BLaER1 (cell line): ENCODE data around the gene DDX27.
A peak's percentile ranks its signal among the peaks of the same experiment; 100 is the strongest.

Experiments
- H3K27ac ChIP-seq: shearing (Covaris generic); formaldehyde crosslinking; 2 replicates; pipeline ENCODE4 v1.8.1; 2022
- H3K27me3 ChIP-seq: shearing (Covaris generic); formaldehyde crosslinking; 2 replicates; pipeline ENCODE4 v1.8.1; 2022
- H3K36me3 ChIP-seq: shearing (Covaris generic); formaldehyde crosslinking; 2 replicates; pipeline ENCODE4 v1.8.1; 2022
- H3K4me1 ChIP-seq: shearing (Covaris generic); formaldehyde crosslinking; 2 replicates; pipeline ENCODE4 v1.8.1; 2022
- H3K4me2 ChIP-seq: shearing (Covaris generic); formaldehyde crosslinking; 2 replicates; pipeline ENCODE4 v1.8.1; 2022
- H3K4me3 ChIP-seq: shearing (Covaris generic); formaldehyde crosslinking; 2 replicates; pipeline ENCODE4 v1.8.1; 2022
- H3K9ac ChIP-seq: shearing (Covaris generic); formaldehyde crosslinking; 2 replicates; pipeline ENCODE4 v1.8.1; 2022
- H3K9me3 ChIP-seq: shearing (Covaris generic); formaldehyde crosslinking; 2 replicates; pipeline ENCODE4 v1.8.1; 2022
- H4K20me1 ChIP-seq: shearing (Covaris generic); formaldehyde crosslinking; 2 replicates; pipeline ENCODE4 v1.8.1; 2022
- Cebpa-rat ChIP-seq: shearing (Covaris generic); IDR thresholded peaks from 2 replicates; pipeline ENCODE4 v1.8.1; 2022

The DDX27 gene

GRCh38 chr20:49229381-49229780 lies 10.2 kb downstream of the DDX27 start:
- Histone ChIP-seq H3K27ac (no peak overlapping the region), H3K9ac (no peak overlapping the region), H4K20me1 (no peaks in the 10 kb centered on the region), H3K36me3 (peaks cover 96% of the 10 kb centered on the region), H3K27me3 (no peaks in the 10 kb centered on the region), H3K4me2 (no peak overlapping the region), H3K4me3 (no peak overlapping the region), H3K4me1 (peaks cover 20% of the 10 kb centered on the region), H3K9me3 (no peaks in the 10 kb centered on the region)
- no peak for TF ChIP-seq Cebpa-rat

- Histone ChIP-seq H3K9me3 (no peaks in the 10 kb centered on the region), H3K27ac (peak overlapping the region; percentile 67), H3K36me3 (peaks cover 96% of the 10 kb centered on the region), H3K27me3 (no peaks in the 10 kb centered on the region), H3K4me1 (peaks cover 20% of the 10 kb centered on the region), H3K9ac (peak overlapping the region; percentile 60; the same call in 1 of the 2 replicates), H3K4me2 (peak overlapping the region; percentile 65), H3K4me3 (no peak overlapping the region), H4K20me1 (no peaks in the 10 kb centered on the region)
- TF ChIP-seq Cebpa-rat, result no peak
These were observed 10.8 kb downstream of the DDX27 start for GRCh38 chr20:49230021-49230420.

- Histone ChIP-seq H3K4me2 (peak overlapping the region; percentile 65), H3K9ac (peak overlapping the region; percentile 60), H4K20me1 (no peaks in the 10 kb centered on the region), H3K27me3 (no peaks in the 10 kb centered on the region), H3K9me3 (no peaks in the 10 kb centered on the region), H3K36me3 (peaks cover 96% of the 10 kb centered on the region), H3K4me3 (no peak overlapping the region), H3K4me1 (peaks cover 20% of the 10 kb centered on the region), H3K27ac (peak overlapping the region; percentile 67)
- TF ChIP-seq Cebpa-rat, result no peak
These were observed 11.4 kb downstream of the DDX27 start for GRCh38 chr20:49230561-49231133.

GRCh38 chr20:49231471-49231870 lies 12.3 kb downstream of the DDX27 start:
- Histone ChIP-seq H3K27me3 (no peaks in the 10 kb centered on the region), H3K4me1 (peaks cover 20% of the 10 kb centered on the region), H3K9me3 (no peaks in the 10 kb centered on the region), H3K36me3 (peaks cover 96% of the 10 kb centered on the region), H4K20me1 (no peaks in the 10 kb centered on the region), H3K9ac (peak overlapping the region; percentile 60; the same call in 1 of the 2 replicates), H3K27ac (peak overlapping the region; percentile 67), H3K4me2 (peak overlapping the region; percentile 65; the same call in 1 of the 2 replicates), H3K4me3 (no peak overlapping the region)
- no peak for TF ChIP-seq Cebpa-rat

GRCh38 chr20:49233226-49233625 lies 14.0 kb downstream of the DDX27 start:
- no peaks in the 10 kb centered on the region for H3K9me3 ChIP-seq
- no peaks in the 10 kb centered on the region for H4K20me1 ChIP-seq
- no peak overlapping the region for H3K4me3 ChIP-seq
- peaks cover 20% of the 10 kb centered on the region for H3K4me1 ChIP-seq
- no peak for TF ChIP-seq Cebpa-rat
- H3K4me2 ChIP-seq, result no peak overlapping the region
- no peaks in the 10 kb centered on the region for H3K27me3 ChIP-seq
- H3K27ac ChIP-seq, result no peak overlapping the region
- H3K36me3 ChIP-seq, result peaks cover 96% of the 10 kb centered on the region
- no peak overlapping the region for H3K9ac ChIP-seq

GRCh38 chr20:49234831-49235230 lies 15.6 kb downstream of the DDX27 start:
- H3K27me3 ChIP-seq, result no peaks in the 10 kb centered on the region; the same call in 1 of the 2 replicates
- H4K20me1 ChIP-seq, result no peaks in the 10 kb centered on the region
- no peak overlapping the region for H3K4me2 ChIP-seq
- H3K9me3 ChIP-seq, result no peaks in the 10 kb centered on the region
- no peak for TF ChIP-seq Cebpa-rat
- H3K4me3 ChIP-seq, result no peak overlapping the region
- H3K27ac ChIP-seq, result no peak overlapping the region
- H3K9ac ChIP-seq, result no peak overlapping the region
- H3K36me3 ChIP-seq, result peaks cover 96% of the 10 kb centered on the region
- H3K4me1 ChIP-seq, result peaks cover 17% of the 10 kb centered on the region

- no peak for TF ChIP-seq Cebpa-rat
- Histone ChIP-seq H3K9ac (no peak overlapping the region), H3K4me1 (peaks cover 3% of the 10 kb centered on the region), H3K4me3 (no peak overlapping the region), H3K36me3 (peaks cover 97% of the 10 kb centered on the region), H3K4me2 (no peak overlapping the region), H4K20me1 (no peaks in the 10 kb centered on the region), H3K27me3 (no peaks in the 10 kb centered on the region; the same call in 1 of the 2 replicates), H3K27ac (no peak overlapping the region), H3K9me3 (no peaks in the 10 kb centered on the region)
These were observed 17.1 kb downstream of the DDX27 start for GRCh38 chr20:49236301-49236700.

GRCh38 chr20:49237531-49237930 lies 18.3 kb downstream of the DDX27 start:
- H3K4me2 ChIP-seq, result no peak overlapping the region
- peaks cover 100% of the 10 kb centered on the region for H3K36me3 ChIP-seq

GRCh38 chr20:49245921-49246740 lies 26.9 kb downstream of the DDX27 start:
- Histone ChIP-seq H3K9ac (no peak overlapping the region), H3K27me3 (no peaks in the 10 kb centered on the region), H3K4me3 (no peak overlapping the region), H4K20me1 (peaks cover 55% of the 10 kb centered on the region), H3K4me1 (peaks cover 22% of the 10 kb centered on the region), H3K36me3 (peaks cover 100% of the 10 kb centered on the region), H3K4me2 (no peak overlapping the region), H3K27ac (no peak overlapping the region; the same call in 1 of the 2 replicates), H3K9me3 (no peaks in the 10 kb centered on the region)
- no peak for TF ChIP-seq Cebpa-rat

More at GRCh38 chr20:49237531-49237930, 18.3 kb downstream of the DDX27 start:
- Histone ChIP-seq H3K9ac (no peak overlapping the region), H3K27me3 (no peaks in the 10 kb centered on the region; the same call in 1 of the 2 replicates), H3K4me1 (no peaks in the 10 kb centered on the region), H3K4me3 (no peak overlapping the region), H3K27ac (no peak overlapping the region), H3K9me3 (no peaks in the 10 kb centered on the region), H4K20me1 (no peaks in the 10 kb centered on the region)
- no peak for TF ChIP-seq Cebpa-rat

GRCh38 chr20:49247169-49247723 lies 28.0 kb downstream of the DDX27 start:
- H3K27me3 ChIP-seq, result no peaks in the 10 kb centered on the region
- peaks cover 55% of the 10 kb centered on the region for H4K20me1 ChIP-seq
- H3K27ac ChIP-seq, result peak overlapping the region; percentile 54
- peaks cover 22% of the 10 kb centered on the region for H3K4me1 ChIP-seq
- no peak overlapping the region for H3K4me3 ChIP-seq
- peak overlapping the region; percentile 60 for H3K4me2 ChIP-seq
- H3K36me3 ChIP-seq, result peaks cover 100% of the 10 kb centered on the region
- H3K9me3 ChIP-seq, result no peaks in the 10 kb centered on the region
- TF ChIP-seq Cebpa-rat, result no peak
- peak overlapping the region; percentile 38; the same call in 1 of the 2 replicates for H3K9ac ChIP-seq
